ENCODE results near the gene CENPB.

The CENPB gene

GRCh38 chr20:3777716-3778629 lies 8.6 kb downstream of the CENPB start:
- DNase-seq: peak in 5 of 10 donors; percentile 39 to 91 (median 81)
- intact Hi-C loops (cut with DNase I): no loop called here

GRCh38 chr20:3777381-3777715 lies 9.2 kb downstream of the CENPB start:
- DNase-seq: no peak
- intact Hi-C loops (cut with DNase I): no loop called here

DNA sequence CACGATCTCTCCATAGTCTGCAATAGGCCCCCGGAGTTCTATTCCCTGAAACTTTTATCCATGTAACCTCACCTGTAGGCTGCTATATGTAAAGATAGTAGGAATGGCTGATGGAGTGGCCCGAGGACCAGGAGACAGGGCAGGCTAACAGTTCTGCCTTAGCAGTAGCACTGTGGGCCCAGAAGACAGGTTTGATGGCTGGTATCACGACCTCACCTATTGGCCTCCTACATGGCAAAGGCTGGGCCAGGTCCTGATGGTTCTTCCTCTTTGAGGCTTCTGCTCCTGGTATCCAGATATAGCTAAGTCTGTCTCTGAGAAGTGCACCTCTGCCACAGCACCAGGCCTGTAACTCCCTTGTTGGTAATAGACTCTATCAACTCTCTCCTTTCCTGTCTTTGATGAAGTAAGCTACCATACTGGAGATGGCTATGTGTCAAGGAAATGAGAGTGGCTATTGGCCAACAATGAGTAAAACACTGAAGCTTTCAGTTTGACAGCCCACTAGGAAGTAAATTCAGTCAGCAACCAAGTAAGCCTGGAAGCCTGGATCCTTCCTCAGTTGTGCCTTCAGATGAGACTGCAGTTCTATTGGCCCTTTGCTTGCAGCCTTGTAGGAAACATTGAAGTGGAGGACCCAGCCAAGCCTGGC lies 11.0 kb downstream of the CENPB start:
- intact Hi-C loops (cut with DNase I): no loop called here
- peak in 2 of 10 donors; percentile 39 to 54 for DNase-seq

DNA sequence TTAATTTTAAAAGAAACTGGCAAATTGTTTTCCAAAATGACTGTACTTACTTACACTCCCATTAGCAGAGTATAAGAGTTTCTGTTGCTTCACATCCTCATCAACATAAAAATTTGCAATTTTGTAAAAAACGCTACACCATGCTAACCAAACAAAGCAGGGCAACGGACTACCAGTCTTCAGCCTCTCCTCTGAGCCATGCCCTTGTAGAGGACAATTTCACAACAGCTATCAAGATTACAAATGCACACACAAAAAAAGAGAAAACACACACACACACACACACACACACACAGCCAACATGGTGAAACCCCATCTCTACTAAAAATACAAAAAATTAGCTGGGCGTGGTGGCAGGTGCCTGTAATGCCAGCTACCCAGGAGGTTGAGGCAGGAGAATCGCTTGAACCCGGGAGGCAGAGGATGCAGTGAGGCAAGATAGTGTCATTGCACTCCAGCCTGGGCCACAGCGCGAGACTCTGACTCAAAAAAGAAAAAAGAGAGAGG lies 14.9 kb downstream of the CENPB start:
- peak in 1 of 10 donors; percentile 22 for DNase-seq
- intact Hi-C loops (cut with DNase I): no loop called here

GRCh38 chr20:3768342-3769130 lies 18.0 kb downstream of the CENPB start:
- intact Hi-C loops (cut with DNase I): loop anchor here (5.0 kb wide), 1 partner anchor 91 kb away; no protein-coding TSS in a partner anchor
- peak; percentile 58 to 96 (median 73) for DNase-seq

DNA sequence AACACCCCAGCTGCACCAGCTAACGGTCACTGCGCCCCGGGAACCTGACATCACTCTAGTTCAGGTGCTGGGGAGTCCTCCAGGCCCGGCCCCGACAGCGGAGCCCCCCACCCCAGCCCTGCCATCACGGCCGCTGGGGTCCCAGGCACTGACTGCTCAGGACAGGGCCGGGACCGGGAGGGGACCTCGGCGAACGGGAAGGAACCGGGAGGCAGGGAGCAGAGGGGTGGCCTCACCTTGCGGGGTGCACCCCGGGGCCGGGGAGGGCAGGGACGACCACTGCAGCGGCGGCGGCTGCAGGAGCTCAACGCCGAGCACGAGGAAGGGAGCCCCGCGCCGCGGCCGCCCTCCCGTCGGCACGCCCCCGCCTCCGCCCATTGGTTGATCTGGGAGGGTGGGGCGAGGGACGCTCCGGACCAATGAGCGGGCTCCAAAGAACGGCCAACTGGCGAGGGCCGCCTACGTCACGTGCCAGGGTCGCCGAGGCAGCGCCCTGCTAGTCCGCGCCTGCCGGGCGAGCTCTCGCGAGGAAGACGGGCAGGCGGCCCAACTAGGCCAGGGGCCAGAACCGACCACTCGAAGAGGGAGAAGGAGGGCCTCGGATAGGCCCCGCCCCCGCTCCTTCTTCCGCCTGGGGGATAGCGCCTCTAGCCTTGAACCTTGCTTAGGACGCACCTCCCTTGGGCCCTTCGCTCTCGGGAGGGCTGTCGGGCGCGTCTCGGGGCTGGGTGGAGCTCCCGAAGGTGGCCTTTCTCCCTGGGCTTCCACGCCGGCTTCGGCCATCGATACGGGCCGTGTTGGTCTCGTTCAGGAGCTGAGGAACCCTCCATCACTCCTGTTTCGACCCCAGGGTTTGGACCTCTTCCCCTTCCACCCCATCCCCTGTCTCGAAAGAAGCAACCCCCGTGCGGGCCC lies 18.9 kb downstream of the CENPB start, which contains the start of gene ADISSP:
TSS of gene ADISSP (minus strand) at position 327 of the 915 bp plus-strand sequence. CDS start 7,653 bp downstream, outside the sequence.
- DNase-seq: peak; percentile 99 to 100 (median 99)
- intact Hi-C loops (cut with DNase I): loop anchor here (1.0 to 5.0 kb wide), 2 partner anchors 14 to 90 kb away; partner anchors contain the start of gene SPEF1

DNA sequence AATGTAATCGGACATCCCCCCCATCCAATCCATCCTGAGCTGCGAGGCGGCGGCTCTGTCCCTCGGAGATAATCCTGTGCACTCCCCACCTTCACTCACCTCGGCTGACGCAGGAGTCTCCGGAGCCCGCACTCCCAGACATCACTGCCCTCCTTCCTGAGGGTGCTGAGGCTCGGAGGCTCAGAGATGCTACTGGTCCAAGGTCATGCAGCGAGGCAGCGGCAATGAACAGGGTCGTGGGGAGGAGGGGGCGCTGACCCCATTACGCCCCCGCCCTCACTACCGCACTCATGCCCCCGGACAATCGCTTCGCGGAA lies 19.5 kb downstream of the CENPB start:
- intact Hi-C loops (cut with DNase I): loop anchor here (1.0 to 5.0 kb wide), 2 partner anchors 14 to 90 kb away; partner anchors contain the start of gene SPEF1
- peak in 2 of 10 donors; percentile 85 for DNase-seq

- peak in 2 of 10 donors; percentile 23 to 69 for DNase-seq
- intact Hi-C loops (cut with DNase I): loop anchor here (1.0 to 5.0 kb wide), 2 partner anchors 15 to 89 kb away; partner anchors contain the start of gene SPEF1
These were observed 20.0 kb downstream of the CENPB start for GRCh38 chr20:3766422-3767109.

DNA sequence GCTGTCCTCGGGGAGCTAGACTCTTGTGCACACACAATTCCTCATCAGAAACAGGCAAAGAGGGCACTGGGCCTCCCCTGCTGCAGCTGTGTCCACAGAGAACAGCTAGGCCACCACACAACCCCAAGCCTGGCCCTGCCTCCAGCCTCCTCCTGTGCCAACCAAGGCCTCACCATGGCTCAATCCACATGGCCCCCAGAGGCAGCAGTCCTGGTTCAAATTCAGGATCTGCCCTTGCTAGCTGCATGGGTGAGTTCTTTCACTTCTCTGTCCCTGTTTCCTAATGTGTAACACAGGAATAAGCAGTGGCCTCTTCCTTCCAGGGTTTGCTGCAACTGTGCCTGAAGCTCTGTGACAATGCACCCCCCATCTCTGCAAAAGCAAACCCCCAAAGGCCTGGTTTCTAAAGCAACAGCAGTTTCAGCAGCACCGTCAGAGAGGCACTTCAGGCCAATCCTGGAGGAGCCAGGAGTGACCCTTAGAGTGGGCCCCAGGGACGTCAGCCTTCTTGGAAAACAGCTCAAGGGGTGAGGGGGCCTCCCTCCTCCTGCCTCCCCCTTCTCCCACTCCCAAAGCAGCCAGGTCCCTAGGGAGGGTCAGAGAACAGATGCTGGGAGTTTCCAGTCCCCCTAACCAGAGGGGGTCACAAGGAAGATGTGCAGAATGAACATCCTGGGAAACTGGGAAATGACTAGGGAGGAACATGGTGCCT lies 21.2 kb downstream of the CENPB start:
- intact Hi-C loops (cut with DNase I): loop anchor here (5.0 kb wide), 1 partner anchor 88 kb away; no protein-coding TSS in a partner anchor
- DNase-seq: peak in 1 of 10 donors; percentile 25

- DNase-seq: peak in 1 of 10 donors; percentile 25
These were observed 21.9 kb downstream of the CENPB start for GRCh38 chr20:3764659-3765058.

GRCh38 chr20:3763671-3764601 lies 22.6 kb downstream of the CENPB start:
- intact Hi-C loops (cut with DNase I): no loop called here

More at GRCh38 chr20:3764659-3765058, 21.9 kb downstream of the CENPB start:
- intact Hi-C loops (cut with DNase I): loop anchor here (5.0 kb wide), 1 partner anchor 87 kb away; no protein-coding TSS in a partner anchor

GRCh38 chr20:3760655-3761348 lies 25.7 kb downstream of the CENPB start:
- intact Hi-C loops (cut with DNase I): no loop called here
- DNase-seq: peak in 1 of 10 donors; percentile 62

More at GRCh38 chr20:3763671-3764601, 22.6 kb downstream of the CENPB start:
- peak in 2 of 10 donors; percentile 75 to 79 for DNase-seq

GRCh38 chr20:3759884-3760283 lies 26.7 kb downstream of the CENPB start:
- intact Hi-C loops (cut with DNase I): no loop called here
- peak in 1 of 10 donors; percentile 75 for DNase-seq

DNA sequence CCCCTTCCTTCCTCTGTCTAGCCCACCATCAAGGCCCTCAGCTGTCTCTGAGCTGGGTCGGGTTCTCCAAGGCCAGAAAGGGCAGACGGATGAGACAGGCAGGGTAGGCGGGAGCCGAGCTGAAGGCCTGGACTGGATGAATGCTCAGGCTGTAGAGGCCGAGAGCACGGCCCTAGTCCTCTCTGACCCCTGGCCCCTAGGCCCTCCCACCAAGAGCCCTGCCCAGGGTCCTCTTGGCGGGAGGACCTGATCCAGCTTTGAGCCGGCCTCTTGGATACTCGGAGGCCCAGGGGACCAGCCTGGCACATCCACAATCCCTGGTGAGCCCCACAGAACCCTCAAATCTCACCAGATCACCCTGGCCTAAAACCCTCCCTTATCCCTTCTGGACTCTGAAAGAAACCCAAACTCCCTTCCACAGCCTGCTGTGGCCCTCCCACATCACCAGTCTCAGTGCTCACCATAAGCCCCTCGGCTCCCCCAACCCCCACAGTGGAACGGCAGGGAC lies 27.2 kb downstream of the CENPB start:
- intact Hi-C loops (cut with DNase I): no loop called here
- no peak for DNase-seq

- intact Hi-C loops (cut with DNase I): no loop called here
- DNase-seq: no peak
These were observed 28.0 kb downstream of the CENPB start for GRCh38 chr20:3758566-3758965.

GRCh38 chr20:3757268-3757667 lies 29.3 kb downstream of the CENPB start:
- DNase-seq: no peak
- intact Hi-C loops (cut with DNase I): no loop called here

Measured in posterior cingulate gyrus (tissue), 11 donors.